ENCODE measurements around the gene SLC35A1.

The SLC35A1 gene

GRCh38 chr6:87534377-87535047 lies 61.7 kb downstream of the SLC35A1 start:
- DNase-seq = no peak

GRCh38 chr6:87538510-87539260 lies 65.9 kb downstream of the SLC35A1 start:
- no peak for DNase-seq

DNA sequence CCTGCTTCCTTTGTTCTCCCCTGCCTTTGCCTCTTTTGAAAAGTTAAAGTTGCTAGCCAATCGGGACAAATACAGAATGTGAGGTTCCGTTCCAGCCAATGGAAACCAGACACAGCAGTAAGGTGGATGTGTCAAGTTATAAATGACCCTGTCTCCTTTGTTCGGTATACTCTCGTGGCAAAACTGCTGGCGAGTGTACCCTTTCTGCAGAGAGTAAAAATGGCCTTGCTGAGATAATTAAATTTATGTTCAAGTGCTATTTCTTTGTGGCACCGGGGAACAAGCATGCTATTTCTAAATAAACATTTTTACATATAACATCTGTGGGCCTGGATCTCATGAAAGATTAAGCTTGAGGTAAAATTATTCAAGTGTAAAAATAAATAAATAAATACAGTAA lies 66.8 kb downstream of the SLC35A1 start:
- DNase-seq = no peak

DNA sequence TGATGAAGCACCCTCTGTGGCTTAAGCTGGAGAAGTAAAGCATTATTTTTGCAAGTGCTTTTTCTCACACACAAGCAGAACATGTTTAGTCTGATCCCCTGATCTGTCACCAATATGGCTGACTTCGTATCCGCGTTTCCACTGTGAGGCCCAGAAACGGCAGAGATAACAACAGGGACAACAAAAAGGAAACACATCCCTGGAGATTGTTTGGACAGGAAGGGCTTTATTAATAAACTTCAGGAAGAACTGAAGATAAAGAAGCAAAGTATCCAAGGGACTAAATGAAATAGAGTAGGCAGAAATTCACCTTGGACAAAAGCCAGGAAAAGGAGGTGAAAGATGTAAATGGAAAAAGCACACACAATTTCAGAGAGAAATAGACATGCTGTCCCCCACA lies 67.8 kb downstream of the SLC35A1 start:
- DNase-seq = no peak

DNA sequence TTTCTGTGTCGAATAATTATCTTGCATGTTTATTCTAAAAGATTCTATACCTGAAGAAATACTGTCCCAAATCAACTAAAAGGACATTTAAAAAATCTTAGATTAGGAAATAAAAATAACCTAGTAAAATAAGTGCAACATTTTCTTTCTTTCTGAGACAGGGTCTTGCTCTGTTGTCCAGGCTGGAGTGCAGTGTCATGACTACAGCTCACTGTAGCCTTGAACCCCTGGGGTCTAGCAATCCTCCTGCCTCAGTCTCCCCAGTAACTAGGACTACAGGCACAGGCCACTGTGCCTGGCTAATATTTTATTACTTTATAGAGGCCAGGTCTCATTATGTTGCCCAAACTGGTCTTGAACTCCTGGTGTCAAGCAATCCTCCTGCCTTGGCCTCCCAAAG lies 68.3 kb downstream of the SLC35A1 start:
- no peak for DNase-seq

DNA sequence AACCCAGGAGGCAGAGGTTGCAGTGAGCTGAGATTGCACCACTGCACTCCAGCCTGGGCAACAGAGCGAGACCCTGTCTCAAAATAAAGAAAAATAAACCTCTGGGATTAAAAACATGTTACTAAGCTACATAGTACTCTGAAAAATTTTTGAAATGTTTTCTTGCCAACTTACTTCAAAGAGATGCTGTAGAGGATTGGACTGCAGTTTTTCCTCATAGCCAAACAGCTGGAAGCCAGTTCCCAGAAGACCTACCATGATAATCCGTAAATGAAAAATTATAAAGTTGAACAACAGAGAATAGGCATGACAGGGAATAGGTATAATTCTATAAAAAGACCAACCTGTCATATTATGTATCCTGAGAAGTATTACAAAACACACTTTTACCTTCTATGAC lies 69.0 kb downstream of the SLC35A1 start:
- no peak for DNase-seq

GRCh38 chr6:87543696-87544473 lies 71.1 kb downstream of the SLC35A1 start:
- no peak for DNase-seq

GRCh38 chr6:87544474-87544735 lies 71.6 kb downstream of the SLC35A1 start:
- no peak for DNase-seq

DNA sequence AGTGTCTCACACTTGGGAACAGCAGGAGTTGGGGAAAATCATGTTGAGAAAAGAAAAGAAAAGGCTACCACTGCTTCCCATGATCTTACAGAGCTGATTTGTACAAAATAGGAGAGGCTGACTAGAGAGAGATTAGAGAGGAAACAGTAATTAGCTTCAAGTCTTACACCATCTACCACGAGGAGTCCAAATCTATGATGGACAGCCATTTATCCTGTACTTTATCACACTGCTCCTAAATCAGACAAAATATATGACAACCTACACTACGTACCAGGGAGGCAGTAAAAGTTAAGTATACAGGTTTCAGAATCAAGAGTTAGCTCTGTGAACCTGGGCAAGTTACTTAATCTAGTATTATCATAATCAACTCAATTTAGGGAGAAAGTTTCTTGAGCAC lies 79.0 kb downstream of the SLC35A1 start:
- no peak for DNase-seq

DNA sequence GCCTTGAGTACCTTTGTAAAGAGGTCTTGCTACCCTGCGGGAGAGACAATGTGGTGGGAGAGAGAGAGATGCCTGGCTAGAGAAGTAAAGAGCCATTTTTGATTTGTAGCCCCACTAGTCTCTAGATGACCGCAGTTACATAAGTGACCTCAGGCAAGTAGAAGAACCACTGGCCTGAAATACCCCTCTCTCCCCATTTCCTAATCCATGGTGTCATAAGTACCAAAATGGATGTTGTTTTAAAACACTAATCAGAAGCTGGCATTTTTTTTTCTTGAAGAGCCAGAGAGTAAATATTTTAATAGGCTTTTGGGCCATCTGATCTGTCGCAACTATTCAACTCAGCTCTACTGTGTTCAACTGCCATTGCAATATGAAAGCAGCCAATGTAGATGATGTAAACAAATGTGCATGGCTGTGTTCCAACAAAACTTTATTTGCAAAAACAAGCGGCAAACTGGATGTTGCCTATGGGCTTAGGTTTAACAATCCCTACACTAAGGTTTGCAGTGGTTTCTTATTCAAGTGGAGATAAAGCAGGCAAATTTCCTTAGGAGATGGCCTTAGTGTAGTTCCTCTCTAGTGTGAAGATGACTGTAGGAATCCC lies 80.5 kb downstream of the SLC35A1 start:
- DNase-seq = no peak

DNA sequence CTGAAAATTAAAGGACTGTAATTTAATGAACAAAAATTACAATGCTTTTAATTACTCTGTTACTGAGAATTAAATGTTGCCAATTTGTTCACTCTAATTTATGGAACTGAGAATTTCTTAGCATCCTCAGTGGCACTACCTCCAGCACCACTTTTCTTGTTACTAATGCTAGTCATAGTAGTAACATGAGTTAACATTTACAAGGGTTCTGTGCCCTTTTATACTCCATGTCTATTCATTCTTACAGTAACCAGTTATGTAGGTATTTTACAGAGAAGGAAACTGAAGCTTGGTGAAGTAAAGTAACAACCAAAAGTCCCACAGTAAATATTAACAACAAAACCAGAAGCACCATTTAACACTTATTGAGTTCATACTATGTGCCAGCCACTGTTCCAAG lies 82.7 kb downstream of the SLC35A1 start:
- DNase-seq = no peak

DNA sequence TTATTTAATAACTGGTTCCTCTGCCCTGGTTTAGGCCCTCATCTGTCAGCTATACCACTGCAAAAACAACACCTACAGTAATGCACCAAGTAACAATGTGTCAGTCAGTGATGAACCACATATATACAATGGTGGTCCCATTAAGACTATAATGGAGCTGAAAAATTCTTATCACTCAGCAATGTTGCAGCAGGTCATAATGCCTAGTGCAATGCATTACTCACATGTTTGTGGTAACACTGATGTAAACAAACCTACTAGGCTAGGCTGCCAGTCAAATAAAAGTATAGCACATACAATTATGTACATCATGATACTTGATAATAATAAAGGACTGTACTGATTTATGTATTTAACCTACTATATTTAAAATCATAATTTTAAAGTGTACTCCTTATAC lies 85.7 kb downstream of the SLC35A1 start:
- DNase-seq = no peak

DNA sequence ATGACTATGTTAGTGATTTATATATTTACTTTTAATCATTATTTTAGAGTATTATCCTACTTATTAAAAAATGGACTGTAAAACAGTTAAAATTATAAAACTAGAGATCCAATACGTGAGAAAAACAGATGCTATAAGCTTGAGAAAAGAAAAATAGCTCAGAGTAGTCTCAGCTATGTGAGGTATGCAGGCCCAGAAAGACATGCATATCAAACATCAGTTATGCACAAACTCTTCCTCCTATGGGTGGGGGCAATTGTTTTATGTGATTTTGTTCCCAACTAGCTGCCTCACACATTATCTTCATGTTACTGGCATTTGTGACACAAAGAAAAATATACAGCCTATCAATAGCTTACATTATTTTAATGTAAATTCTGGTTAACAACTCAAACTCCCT lies 88.2 kb downstream of the SLC35A1 start:
- no peak for DNase-seq

Measured in stimulated activated CD4-positive, alpha-beta T cell treated with anti-CD3 and anti-CD28 coated beads, Interleukin-4, amount 100 ng/mL, for 24 hours (primary cell).